ENCODE data around the gene DOK5.

Gene DOK5

DNA sequence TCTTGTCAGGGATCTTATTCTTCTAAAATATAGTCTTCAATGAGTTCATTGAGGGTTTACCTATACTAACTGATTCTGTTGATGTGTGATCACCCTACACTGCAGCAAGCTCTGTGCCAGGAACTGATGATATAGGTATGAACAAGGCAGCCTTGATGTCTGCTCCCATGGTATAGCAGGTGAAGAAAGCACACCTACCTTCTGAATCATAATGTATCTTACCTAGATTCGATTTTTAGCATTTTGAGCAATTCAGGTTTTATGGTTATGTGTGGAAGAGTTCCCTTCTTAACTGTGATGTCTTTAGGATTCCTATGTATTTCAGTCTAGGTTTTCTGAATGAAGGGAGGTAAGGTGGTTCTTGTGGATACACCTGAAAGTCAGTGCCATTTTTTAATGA, 223.0 kb downstream of the DOK5 start:
- DNase-seq (ENCODE audit: low read depth), result no peak
